GM23338 (cell line): ENCODE results near the gene C16orf74. TPM values are rescaled to one million over a fixed set of nuclear protein-coding genes. Genes with fewer than 3 reads are reported as not detected.
A peak's percentile ranks its signal among the peaks of the same experiment; 100 is the strongest.

ENCODE experiments used
- ATAC-seq: fragments of 200-7000 bp; cut with Tn5 transposase; 3 replicates; pipeline ENCODE4 v1.9.1; 2020
- DNase-seq: peaks from one replicate; pipeline ENCODE4 v3.0.0-alpha.2; 2015; ENCODE audit warnings: low spot score
- H2AFZ ChIP-seq: fragments of 200-600 bp; sonication (generic); 2 replicates; pipeline ENCODE4 v1.8.0; 2016; ENCODE audit warnings: antibody characterized with exemption, mild to moderate bottlenecking, moderate library complexity
- H3F3A ChIP-seq: fragments of 200-600 bp; sonication (generic); replicated peaks from 2 replicates; pipeline ENCODE4 v1.8.0; 2017; ENCODE audit warnings: antibody characterized with exemption, mixed run types, low read depth
- H3K27ac ChIP-seq: fragments of 200-600 bp; sonication (generic); 2 replicates; pipeline ENCODE4 v1.6.1; 2016; ENCODE audit warnings: low read depth
- H3K27me3 ChIP-seq: fragments of 200-600 bp; sonication (generic); 2 replicates; pipeline ENCODE4 v1.8.0; 2016; ENCODE audit warnings: mild to moderate bottlenecking, mixed run types, moderate library complexity; ENCODE audit not compliant: insufficient read depth
- H3K36me3 ChIP-seq: fragments of 200-600 bp; sonication (generic); 2 replicates; pipeline ENCODE4 v1.8.0; 2016; ENCODE audit warnings: mild to moderate bottlenecking; ENCODE audit not compliant: insufficient read depth
- H3K4me1 ChIP-seq: fragments of 200-600 bp; sonication (generic); 2 replicates; pipeline ENCODE4 v1.8.0; 2016; ENCODE audit warnings: mild to moderate bottlenecking, moderate library complexity; ENCODE audit not compliant: insufficient read depth
- H3K4me2 ChIP-seq: fragments of 200-600 bp; sonication (generic); 2 replicates; pipeline ENCODE4 v1.7.1; 2017; ENCODE audit warnings: mixed run types
- H3K4me3 ChIP-seq: fragments of 200-600 bp; sonication (generic); 2 replicates; pipeline ENCODE4 v1.6.1; 2016; ENCODE audit warnings: mixed run types
- H3K79me2 ChIP-seq: fragments of 200-600 bp; sonication (generic); replicated peaks from 2 replicates; pipeline ENCODE4 v1.8.0; 2017; ENCODE audit warnings: mild to moderate bottlenecking; ENCODE audit not compliant: insufficient read depth
- H3K9me2 ChIP-seq: fragments of 200-600 bp; sonication (generic); 2 replicates; pipeline ENCODE4 v1.8.0; 2017; ENCODE audit not compliant: insufficient read depth
- H4K20me1 ChIP-seq: fragments of 200-600 bp; sonication (generic); replicated peaks from 2 replicates; pipeline ENCODE4 v1.8.0; 2017; ENCODE audit warnings: mild to moderate bottlenecking; ENCODE audit not compliant: insufficient read depth
- H3K27ac Mint-ChIP-seq: 2 replicates; pipeline ENCODE4 v1.8.0; 2020; ENCODE audit warnings: inconsistent platforms, mild to moderate bottlenecking, moderate library complexity, mixed read lengths
- H3K27me3 Mint-ChIP-seq: 3 replicates; pipeline ENCODE4 v1.8.0; 2022; ENCODE audit warnings: low read depth, mild to moderate bottlenecking, moderate library complexity, mixed read lengths, inconsistent platforms; ENCODE audit not compliant: insufficient read depth, poor library complexity
- H3K36me3 Mint-ChIP-seq: 3 replicates; pipeline ENCODE4 v1.8.0; 2021; ENCODE audit warnings: low read depth, mild to moderate bottlenecking, inconsistent platforms, moderate library complexity, mixed read lengths
- H3K4me1 Mint-ChIP-seq: 3 replicates; pipeline ENCODE4 v1.8.0; 2020; ENCODE audit warnings: mild to moderate bottlenecking, inconsistent platforms, mixed read lengths
- H3K4me3 Mint-ChIP-seq: 3 replicates; pipeline ENCODE4 v1.8.0; 2021; ENCODE audit warnings: moderate library complexity, mild to moderate bottlenecking, inconsistent platforms, mixed read lengths
- H3K9me3 Mint-ChIP-seq: 3 replicates; pipeline ENCODE4 v1.8.0; 2020; ENCODE audit warnings: moderate library complexity, mild to moderate bottlenecking, inconsistent platforms, mixed read lengths
- EZH2 ChIP-seq: fragments of 200-600 bp; sonication (generic); IDR thresholded peaks from one replicate; pipeline ENCODE4 v1.8.0; 2017; ENCODE audit warnings: antibody characterized with exemption, mild to moderate bottlenecking, low read depth; ENCODE audit not compliant: unreplicated experiment
- POLR2AphosphoS5 ChIP-seq: IDR thresholded peaks from 2 replicates; pipeline ENCODE4 v1.6.1; 2016; ENCODE audit warnings: antibody characterized with exemption, low read depth
- polyA plus RNA-seq: library from polyadenylated mRNA; unstranded; fragments of >200 nt; fragmentation: Nextera tagmentation; extraction: Ambion mirVana; gene quantifications from 2 replicates; pipeline ENCODE4 v1.2.1, GENCODE V29; 2016
- total RNA-seq: library from RNA; depleted of rRNA; stranded (reverse); fragments of >200 nt; shearing (Covaris generic); gene quantifications from 2 replicates; pipeline ENCODE4 v1.2.3, GENCODE V29; 2014
- TF ChIP-seq, protein P1 (sequence below): fragments of 250-450 bp; sonication (Bioruptor Pico); IDR thresholded peaks from 2 replicates; pipeline ENCODE4 v1.5.0; 2020; ENCODE audit warnings: mild to moderate bottlenecking, moderate library complexity
- TF ChIP-seq, protein P2 (sequence below), 2 experiments: fragments of 200-600 bp in 1 of 2; sonication (generic) in 1 of 2; conservative IDR thresholded peaks; 2 replicates each; pipeline versions ENCODE4 v1.5.1 to v1.6.1; 2016 to 2017; ENCODE audit warnings: antibody characterized with exemption in 2 of 2, low read depth in 2 of 2, mild to moderate bottlenecking in 2 of 2, moderate library complexity in 1 of 2

C16orf74 gene
- total and polyA plus RNA-seq, 2 experiments from 2014 or later = 12.1 to 19.1 TPM

- TF ChIP-seq, protein P1, sequence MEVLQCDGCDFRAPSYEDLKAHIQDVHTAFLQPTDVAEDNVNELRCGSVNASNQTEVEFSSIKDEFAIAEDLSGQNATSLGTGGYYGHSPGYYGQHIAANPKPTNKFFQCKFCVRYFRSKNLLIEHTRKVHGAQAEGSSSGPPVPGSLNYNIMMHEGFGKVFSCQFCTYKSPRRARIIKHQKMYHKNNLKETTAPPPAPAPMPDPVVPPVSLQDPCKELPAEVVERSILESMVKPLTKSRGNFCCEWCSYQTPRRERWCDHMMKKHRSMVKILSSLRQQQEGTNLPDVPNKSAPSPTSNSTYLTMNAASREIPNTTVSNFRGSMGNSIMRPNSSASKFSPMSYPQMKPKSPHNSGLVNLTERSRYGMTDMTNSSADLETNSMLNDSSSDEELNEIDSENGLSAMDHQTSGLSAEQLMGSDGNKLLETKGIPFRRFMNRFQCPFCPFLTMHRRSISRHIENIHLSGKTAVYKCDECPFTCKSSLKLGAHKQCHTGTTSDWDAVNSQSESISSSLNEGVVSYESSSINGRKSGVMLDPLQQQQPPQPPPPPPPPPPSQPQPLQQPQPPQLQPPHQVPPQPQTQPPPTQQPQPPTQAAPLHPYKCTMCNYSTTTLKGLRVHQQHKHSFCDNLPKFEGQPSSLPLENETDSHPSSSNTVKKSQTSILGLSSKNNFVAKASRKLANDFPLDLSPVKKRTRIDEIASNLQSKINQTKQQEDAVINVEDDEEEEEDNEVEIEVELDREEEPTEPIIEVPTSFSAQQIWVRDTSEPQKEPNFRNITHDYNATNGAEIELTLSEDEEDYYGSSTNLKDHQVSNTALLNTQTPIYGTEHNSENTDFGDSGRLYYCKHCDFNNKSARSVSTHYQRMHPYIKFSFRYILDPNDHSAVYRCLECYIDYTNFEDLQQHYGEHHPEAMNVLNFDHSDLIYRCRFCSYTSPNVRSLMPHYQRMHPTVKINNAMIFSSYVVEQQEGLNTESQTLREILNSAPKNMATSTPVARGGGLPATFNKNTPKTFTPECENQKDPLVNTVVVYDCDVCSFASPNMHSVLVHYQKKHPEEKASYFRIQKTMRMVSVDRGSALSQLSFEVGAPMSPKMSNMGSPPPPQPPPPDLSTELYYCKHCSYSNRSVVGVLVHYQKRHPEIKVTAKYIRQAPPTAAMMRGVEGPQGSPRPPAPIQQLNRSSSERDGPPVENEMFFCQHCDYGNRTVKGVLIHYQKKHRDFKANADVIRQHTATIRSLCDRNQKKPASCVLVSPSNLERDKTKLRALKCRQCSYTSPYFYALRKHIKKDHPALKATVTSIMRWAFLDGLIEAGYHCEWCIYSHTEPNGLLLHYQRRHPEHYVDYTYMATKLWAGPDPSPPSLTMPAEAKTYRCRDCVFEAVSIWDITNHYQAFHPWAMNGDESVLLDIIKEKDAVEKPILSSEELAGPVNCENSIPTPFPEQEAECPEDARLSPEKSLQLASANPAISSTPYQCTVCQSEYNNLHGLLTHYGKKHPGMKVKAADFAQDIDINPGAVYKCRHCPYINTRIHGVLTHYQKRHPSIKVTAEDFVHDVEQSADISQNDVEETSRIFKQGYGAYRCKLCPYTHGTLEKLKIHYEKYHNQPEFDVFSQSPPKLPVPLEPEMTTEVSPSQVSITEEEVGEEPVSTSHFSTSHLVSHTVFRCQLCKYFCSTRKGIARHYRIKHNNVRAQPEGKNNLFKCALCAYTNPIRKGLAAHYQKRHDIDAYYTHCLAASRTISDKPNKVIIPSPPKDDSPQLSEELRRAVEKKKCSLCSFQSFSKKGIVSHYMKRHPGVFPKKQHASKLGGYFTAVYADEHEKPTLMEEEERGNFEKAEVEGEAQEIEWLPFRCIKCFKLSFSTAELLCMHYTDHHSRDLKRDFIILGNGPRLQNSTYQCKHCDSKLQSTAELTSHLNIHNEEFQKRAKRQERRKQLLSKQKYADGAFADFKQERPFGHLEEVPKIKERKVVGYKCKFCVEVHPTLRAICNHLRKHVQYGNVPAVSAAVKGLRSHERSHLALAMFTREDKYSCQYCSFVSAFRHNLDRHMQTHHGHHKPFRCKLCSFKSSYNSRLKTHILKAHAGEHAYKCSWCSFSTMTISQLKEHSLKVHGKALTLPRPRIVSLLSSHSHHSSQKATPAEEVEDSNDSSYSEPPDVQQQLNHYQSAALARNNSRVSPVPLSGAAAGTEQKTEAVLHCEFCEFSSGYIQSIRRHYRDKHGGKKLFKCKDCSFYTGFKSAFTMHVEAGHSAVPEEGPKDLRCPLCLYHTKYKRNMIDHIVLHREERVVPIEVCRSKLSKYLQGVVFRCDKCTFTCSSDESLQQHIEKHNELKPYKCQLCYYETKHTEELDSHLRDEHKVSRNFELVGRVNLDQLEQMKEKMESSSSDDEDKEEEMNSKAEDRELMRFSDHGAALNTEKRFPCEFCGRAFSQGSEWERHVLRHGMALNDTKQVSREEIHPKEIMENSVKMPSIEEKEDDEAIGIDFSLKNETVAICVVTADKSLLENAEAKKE = no peak
- TF ChIP-seq EZH2 = no peak
Observed at GRCh38 chr16:85757341-85757822, 6.5 kb upstream of the C16orf74 start (continued).

- TF ChIP-seq, protein P2, sequence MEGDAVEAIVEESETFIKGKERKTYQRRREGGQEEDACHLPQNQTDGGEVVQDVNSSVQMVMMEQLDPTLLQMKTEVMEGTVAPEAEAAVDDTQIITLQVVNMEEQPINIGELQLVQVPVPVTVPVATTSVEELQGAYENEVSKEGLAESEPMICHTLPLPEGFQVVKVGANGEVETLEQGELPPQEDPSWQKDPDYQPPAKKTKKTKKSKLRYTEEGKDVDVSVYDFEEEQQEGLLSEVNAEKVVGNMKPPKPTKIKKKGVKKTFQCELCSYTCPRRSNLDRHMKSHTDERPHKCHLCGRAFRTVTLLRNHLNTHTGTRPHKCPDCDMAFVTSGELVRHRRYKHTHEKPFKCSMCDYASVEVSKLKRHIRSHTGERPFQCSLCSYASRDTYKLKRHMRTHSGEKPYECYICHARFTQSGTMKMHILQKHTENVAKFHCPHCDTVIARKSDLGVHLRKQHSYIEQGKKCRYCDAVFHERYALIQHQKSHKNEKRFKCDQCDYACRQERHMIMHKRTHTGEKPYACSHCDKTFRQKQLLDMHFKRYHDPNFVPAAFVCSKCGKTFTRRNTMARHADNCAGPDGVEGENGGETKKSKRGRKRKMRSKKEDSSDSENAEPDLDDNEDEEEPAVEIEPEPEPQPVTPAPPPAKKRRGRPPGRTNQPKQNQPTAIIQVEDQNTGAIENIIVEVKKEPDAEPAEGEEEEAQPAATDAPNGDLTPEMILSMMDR (conservative IDR thresholded peaks at IDR 0.05; ENCODE audit: low read depth in 2 of 2) = 0 out of 4 replicates have a peak, but pooled peaks of 1 of the 2 experiments have one; percentile 5
- TF ChIP-seq POLR2AphosphoS5 = no peak
- H3K4me1 ChIP-seq = peaks cover 27% of the 10 kb centered on the region
- ATAC-seq = no peak
- Mint-ChIP-seq H3K27ac (no peak overlapping the region), H3K4me1 (peaks cover 28% of the 10 kb centered on the region), H3K36me3 (no peaks in the 10 kb centered on the region), H3K4me3 (no peak overlapping the region), H3K9me3 (no peaks in the 10 kb centered on the region), H3K27me3 (peaks cover 30% of the 10 kb centered on the region)
- H4K20me1 ChIP-seq = no peaks in the 10 kb centered on the region
- H3K4me3 ChIP-seq = no peak overlapping the region
- no peaks in the 10 kb centered on the region for H3K9me2 ChIP-seq
- no peaks in the 10 kb centered on the region for H3K79me2 ChIP-seq
- H2AFZ ChIP-seq = no peak overlapping the region; the same call in 1 of the 2 replicates
- no peak overlapping the region for H3K27ac ChIP-seq
- DNase-seq = no peak
- no peaks in the 10 kb centered on the region; the same call in 1 of the 2 replicates for H3F3A ChIP-seq
- H3K36me3 ChIP-seq = no peaks in the 10 kb centered on the region
- no peak overlapping the region for H3K4me2 ChIP-seq
- H3K27me3 ChIP-seq = peaks cover 16% of the 10 kb centered on the region
Observed at GRCh38 chr16:85755929-85756768, 5.3 kb upstream of the C16orf74 start.
